ENCODE results near the gene EVI2B. TPM values are rescaled to one million over a fixed set of nuclear protein-coding genes. Genes with fewer than 3 reads are reported as not detected.
A peak's percentile ranks its signal among the peaks of the same experiment; 100 is the strongest.
"Not testable (repeated sequence)": the region's sequence is repeated elsewhere in the genome, so short reads cannot be mapped to it uniquely, and the experiment has no call there.

Gene EVI2B
- total RNA-seq, 1 experiment from 2014 or later, result not detected

GRCh38 chr17:31318298-31318801 is 4.5 kb upstream of the EVI2B start:
- Histone ChIP-seq H3K4me3 (no peak overlapping the region), H3K36me3 (no peaks in the 10 kb centered on the region), H3K9me3 (0 out of 2 replicates have a peak, but pooled peaks cover 2% of the 10 kb centered on the region), H3K27me3 (no peaks in the 10 kb centered on the region)
- peak; percentile 85 for DNase-seq

GRCh38 chr17:31314782-31315100 is 887 bp upstream of the EVI2B start:
- 0 out of 2 replicates have a peak, but pooled peaks cover 2% of the 10 kb centered on the region for H3K9me3 ChIP-seq
- DNase-seq, result no peak
- H3K27me3 ChIP-seq, result no peaks in the 10 kb centered on the region
- H3K4me3 ChIP-seq, result no peak overlapping the region
- H3K36me3 ChIP-seq, result no peaks in the 10 kb centered on the region

- not testable (repeated sequence) for H3K9me3 ChIP-seq, H3K4me3 ChIP-seq, DNase-seq, H3K27me3 ChIP-seq, H3K36me3 ChIP-seq
Observed at GRCh38 chr17:31312223-31312622, 1.6 kb downstream of the EVI2B start.

- no peak for DNase-seq
- no peak overlapping the region for H3K4me3 ChIP-seq
- H3K36me3 ChIP-seq, result no peaks in the 10 kb centered on the region
- no peaks in the 10 kb centered on the region for H3K27me3 ChIP-seq
- 0 out of 2 replicates have a peak, but pooled peaks cover 2% of the 10 kb centered on the region for H3K9me3 ChIP-seq
Observed at GRCh38 chr17:31311526-31311925, 2.3 kb downstream of the EVI2B start.

- Histone ChIP-seq H3K4me3 (no peak overlapping the region), H3K9me3 (0 out of 2 replicates have a peak, but pooled peaks cover 2% of the 10 kb centered on the region), H3K36me3 (no peaks in the 10 kb centered on the region), H3K27me3 (no peaks in the 10 kb centered on the region)
- no peak for DNase-seq
Observed at GRCh38 chr17:31310886-31311285, 3.0 kb downstream of the EVI2B start.

GRCh38 chr17:31310260-31310659 is 3.6 kb downstream of the EVI2B start:
- DNase-seq, result no peak
- Histone ChIP-seq H3K4me3 (no peak overlapping the region), H3K27me3 (no peaks in the 10 kb centered on the region), H3K9me3 (0 out of 2 replicates have a peak, but pooled peaks cover 2% of the 10 kb centered on the region), H3K36me3 (no peaks in the 10 kb centered on the region)

- Histone ChIP-seq H3K4me3 (no peak overlapping the region), H3K9me3 (0 out of 2 replicates have a peak, but pooled peaks cover 1% of the 10 kb centered on the region), H3K36me3 (no peaks in the 10 kb centered on the region), H3K27me3 (no peaks in the 10 kb centered on the region)
- DNase-seq, result no peak
Observed at GRCh38 chr17:31309556-31309955, 4.3 kb downstream of the EVI2B start.

GRCh38 chr17:31308372-31309334 is 5.2 kb downstream of the EVI2B start:
- no peak for DNase-seq
- no peaks in the 10 kb centered on the region for H3K27me3 ChIP-seq
- no peaks in the 10 kb centered on the region for H3K9me3 ChIP-seq
- no peaks in the 10 kb centered on the region for H3K36me3 ChIP-seq
- no peak overlapping the region for H3K4me3 ChIP-seq

GRCh38 chr17:31307640-31308039 is 6.2 kb downstream of the EVI2B start:
- Histone ChIP-seq H3K4me3 (no peak overlapping the region), H3K27me3 (no peaks in the 10 kb centered on the region), H3K9me3 (no peaks in the 10 kb centered on the region), H3K36me3 (no peaks in the 10 kb centered on the region)
- no peak for DNase-seq

GRCh38 chr17:31299624-31300023 is 14.2 kb downstream of the EVI2B start:
- Histone ChIP-seq H3K27me3 (no peaks in the 10 kb centered on the region), H3K9me3 (no peaks in the 10 kb centered on the region), H3K4me3 (no peak overlapping the region), H3K36me3 (no peaks in the 10 kb centered on the region)
- no peak for DNase-seq

GRCh38 chr17:31297090-31297489 is 16.8 kb downstream of the EVI2B start, which contains the start of gene OMG:
Gene OMG, minus strand, starts transcription at chr17:31297239. Its CDS starts 908 bp downstream, at chr17:31296331.
- Histone ChIP-seq H3K9me3 (no peaks in the 10 kb centered on the region), H3K36me3 (peaks cover under 1% of the 10 kb centered on the region), H3K4me3 (no peak within 1 kb of the TSS), H3K27me3 (no peaks in the 10 kb centered on the region)
- no peak for DNase-seq

GRCh38 chr17:31296142-31296541 is 17.7 kb downstream of the EVI2B start:
- H3K4me3 ChIP-seq, result no peak overlapping the region
- no peak for DNase-seq
- H3K27me3 ChIP-seq, result no peaks in the 10 kb centered on the region
- no peaks in the 10 kb centered on the region for H3K9me3 ChIP-seq
- H3K36me3 ChIP-seq, result peaks cover 7% of the 10 kb centered on the region

- no peaks in the 10 kb centered on the region for H3K27me3 ChIP-seq
- H3K36me3 ChIP-seq, result peaks cover 7% of the 10 kb centered on the region
- DNase-seq, result no peak
- no peak overlapping the region for H3K4me3 ChIP-seq
- no peaks in the 10 kb centered on the region for H3K9me3 ChIP-seq
Observed at GRCh38 chr17:31295489-31295871, 18.4 kb downstream of the EVI2B start.

GRCh38 chr17:31294820-31295488 is 18.9 kb downstream of the EVI2B start:
- peaks cover 7% of the 10 kb centered on the region for H3K36me3 ChIP-seq
- no peaks in the 10 kb centered on the region for H3K9me3 ChIP-seq
- no peak for DNase-seq

GRCh38 chr17:31294231-31294630 is 19.6 kb downstream of the EVI2B start:
- Histone ChIP-seq H3K4me3 (no peak overlapping the region), H3K36me3 (peaks cover 9% of the 10 kb centered on the region), H3K27me3 (no peaks in the 10 kb centered on the region), H3K9me3 (no peaks in the 10 kb centered on the region)
- DNase-seq, result no peak

More at GRCh38 chr17:31294820-31295488, 18.9 kb downstream of the EVI2B start:
- Histone ChIP-seq H3K27me3 (no peaks in the 10 kb centered on the region), H3K4me3 (no peak overlapping the region)

- Histone ChIP-seq H3K4me3 (no peak overlapping the region), H3K27me3 (no peaks in the 10 kb centered on the region), H3K9me3 (no peaks in the 10 kb centered on the region), H3K36me3 (peaks cover 15% of the 10 kb centered on the region)
- no peak for DNase-seq
Observed at GRCh38 chr17:31293581-31293980, 20.3 kb downstream of the EVI2B start.

GRCh38 chr17:31291820-31292219 is 22.0 kb downstream of the EVI2B start:
- Histone ChIP-seq H3K27me3 (no peaks in the 10 kb centered on the region), H3K36me3 (peaks cover 18% of the 10 kb centered on the region), H3K9me3 (no peaks in the 10 kb centered on the region), H3K4me3 (no peak overlapping the region)
- DNase-seq, result no peak
